Vein endothelial cell (primary cell): Measurements from ENCODE around the gene KRTAP19-1. TPM values are rescaled to one million over a fixed set of nuclear protein-coding genes. Genes with fewer than 3 reads are reported as not detected.

Experiments
- small RNA-seq: library from RNA; depleted of rRNA; stranded (forward); fragments of <200 nt; gene quantifications from one replicate; pipeline ENCODE3, GENCODE V24; 2012
- total RNA-seq: library from RNA; depleted of rRNA; stranded (reverse); fragments of >200 nt; gene quantifications from 2 replicates; pipeline ENCODE4 v1.2.3, GENCODE V29; 2012

The KRTAP19-1 gene
- total RNA-seq: not detected in 2 replicates

GRCh38 chr21:30480145-30480544 lies at the start of gene KRTAP19-1:
Gene KRTAP19-1, minus strand, starts transcription at chr21:30480367. Its CDS starts 50 bp downstream, at chr21:30480317.

GRCh38 chr21:30502041-30502440 lies 21.9 kb upstream of the KRTAP19-1 start, which contains the start of gene KRTAP19-5:
Gene KRTAP19-5, minus strand, starts transcription at chr21:30502141. Its CDS starts 51 bp downstream, at chr21:30502090.

GRCh38 chr21:30497065-30497464 lies 16.9 kb upstream of the KRTAP19-1 start, which contains the start of gene KRTAP19-4:
Gene KRTAP19-4, minus strand, starts transcription at chr21:30497165. Its CDS starts 55 bp downstream, at chr21:30497110.

GRCh38 chr21:30491963-30492428 lies 11.8 kb upstream of the KRTAP19-1 start, which contains the start of gene KRTAP19-3:
Gene KRTAP19-3, minus strand, starts transcription at chr21:30492013. Its CDS starts 56 bp downstream, at chr21:30491957.

GRCh38 chr21:30487336-30487735 lies 7.2 kb upstream of the KRTAP19-1 start, which contains the start of gene KRTAP19-2:
Gene KRTAP19-2, minus strand, starts transcription at chr21:30487436. Its CDS starts 88 bp downstream, at chr21:30487348.

GRCh38 chr21:30439975-30440374 lies 40.2 kb downstream of the KRTAP19-1 start, which contains the start of gene KRTAP15-1:
Gene KRTAP15-1, plus strand, starts transcription at chr21:30440275. Its CDS starts 53 bp downstream, at chr21:30440328.

GRCh38 chr21:30430170-30430655 lies 50.0 kb downstream of the KRTAP19-1 start, which contains the start of gene KRTAP13-4:
Gene KRTAP13-4, plus strand, starts transcription at chr21:30430220. Its CDS starts 56 bp downstream, at chr21:30430276.

Small RNA genes lying within 50 kb of the gene (small RNA-seq; reads per million reads assigned to genes)
- gene AP000567.1: not detected
- gene KRTAP19-10P: not detected
- not detected for gene KRTAP19-9P

Other genes starting within 250 kb of the KRTAP19-1 start
- not detected in 2 replicates for gene KRTAP24-1, start 197.4 kb downstream of the KRTAP19-1 start, total RNA-seq
- gene KRTAP25-1, start 190.9 kb downstream of the KRTAP19-1 start, total RNA-seq: not detected in 2 replicates
- not detected in 2 replicates for gene KRTAP26-1, start 160.1 kb downstream of the KRTAP19-1 start, total RNA-seq
- gene KRTAP27-1, start 142.7 kb downstream of the KRTAP19-1 start, total RNA-seq: not detected in 2 replicates
- not detected in 2 replicates for gene KRTAP23-1, start 131.8 kb downstream of the KRTAP19-1 start, total RNA-seq
- not detected in 2 replicates for gene KRTAP13-2, start 108.1 kb downstream of the KRTAP19-1 start, total RNA-seq
- gene KRTAP13-1, start 84.3 kb downstream of the KRTAP19-1 start, total RNA-seq: not detected in 2 replicates
- gene KRTAP13-3, start 54.4 kb downstream of the KRTAP19-1 start, total RNA-seq: not detected in 2 replicates
- gene KRTAP13-4, start 50.1 kb downstream of the KRTAP19-1 start, total RNA-seq: not detected in 2 replicates
- not detected in 2 replicates for gene KRTAP15-1, start 40.1 kb downstream of the KRTAP19-1 start, total RNA-seq
- not detected in 2 replicates for gene KRTAP19-2, start 7.1 kb upstream of the KRTAP19-1 start, total RNA-seq
- not detected in 2 replicates for gene KRTAP19-3, start 11.6 kb upstream of the KRTAP19-1 start, total RNA-seq
- gene KRTAP19-4, start 16.8 kb upstream of the KRTAP19-1 start, total RNA-seq: not detected in 2 replicates
- not detected in 2 replicates for gene KRTAP19-5, start 21.8 kb upstream of the KRTAP19-1 start, total RNA-seq
- gene KRTAP19-6, start 61.5 kb upstream of the KRTAP19-1 start, total RNA-seq: not detected in 2 replicates
- gene KRTAP19-7, start 80.9 kb upstream of the KRTAP19-1 start, total RNA-seq: not detected in 2 replicates
- gene KRTAP22-2, start 110.0 kb upstream of the KRTAP19-1 start, total RNA-seq: not detected in 2 replicates
- not detected in 2 replicates for gene KRTAP6-3, start 112.1 kb upstream of the KRTAP19-1 start, total RNA-seq
- not detected in 2 replicates for gene KRTAP6-2, start 118.5 kb upstream of the KRTAP19-1 start, total RNA-seq
- gene KRTAP22-1, start 120.7 kb upstream of the KRTAP19-1 start, total RNA-seq: not detected in 2 replicates
- not detected in 2 replicates for gene KRTAP6-1, start 133.6 kb upstream of the KRTAP19-1 start, total RNA-seq
- not detected in 2 replicates for gene KRTAP20-1, start 136.1 kb upstream of the KRTAP19-1 start, total RNA-seq
- not detected in 2 replicates for gene KRTAP20-4, start 140.3 kb upstream of the KRTAP19-1 start, total RNA-seq
- gene KRTAP20-2, start 154.8 kb upstream of the KRTAP19-1 start, total RNA-seq: not detected in 2 replicates
- gene KRTAP20-3, start 162.5 kb upstream of the KRTAP19-1 start, total RNA-seq: not detected in 2 replicates
- gene KRTAP21-3, start 238.4 kb upstream of the KRTAP19-1 start, total RNA-seq: not detected in 2 replicates